Nephron (organoid): ENCODE data around the gene AR.

Source experiments
- H3K27ac Mint-ChIP-seq, 3 experiments: 2 replicates each; pipeline ENCODE4 v1.8.0; 2020; ENCODE audit warnings: mixed read lengths in 3 of 3, mild to moderate bottlenecking in 2 of 3, moderate library complexity in 1 of 3
- H3K27me3 Mint-ChIP-seq: 2 replicates; pipeline ENCODE4 v1.8.0; 2021; ENCODE audit warnings: low read depth, mild to moderate bottlenecking, moderate library complexity, mixed read lengths
- H3K36me3 Mint-ChIP-seq: 2 replicates; pipeline ENCODE4 v1.8.0; 2020; ENCODE audit warnings: low read depth, mixed read lengths
- H3K4me1 Mint-ChIP-seq: 2 replicates; pipeline ENCODE4 v1.8.0; 2020; ENCODE audit warnings: mixed read lengths
- H3K4me3 Mint-ChIP-seq, 3 experiments: 2 replicates each; pipeline ENCODE4 v1.8.0; 2020; ENCODE audit warnings: mild to moderate bottlenecking in 3 of 3, mixed read lengths in 3 of 3, moderate library complexity in 2 of 3
- H3K9me3 Mint-ChIP-seq: 2 replicates; pipeline ENCODE4 v1.8.0; 2020; ENCODE audit warnings: mixed read lengths
- TF ChIP-seq, protein P1 (sequence below), 3 experiments: fragments of 200-600 bp; sonication (generic); IDR thresholded peaks; one replicate each; pipeline ENCODE4 v1.5.0; 2021; ENCODE audit warnings: antibody characterized with exemption in 3 of 3; ENCODE audit not compliant: unreplicated experiment in 3 of 3

AR gene

DNA sequence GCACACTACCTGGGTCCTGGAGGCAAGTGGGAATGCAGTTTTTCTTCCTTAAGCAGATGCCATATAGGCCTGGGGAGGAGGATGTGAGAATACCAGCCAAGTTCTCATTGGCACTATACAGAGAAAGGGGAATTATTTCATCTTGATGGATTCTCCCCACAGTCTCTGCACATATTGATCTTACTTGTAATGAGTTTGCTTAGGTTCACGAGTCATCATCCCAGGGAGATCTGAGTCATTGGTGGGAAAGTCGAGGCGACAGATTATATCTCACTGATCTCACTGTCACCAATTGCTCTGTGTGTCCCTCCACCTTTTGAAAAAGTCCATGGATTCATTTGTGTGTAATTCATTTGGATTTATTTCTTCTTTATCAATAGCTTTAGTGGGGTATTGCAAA is 156.8 kb downstream of the AR start:
- Mint-ChIP-seq H3K27ac (no peak overlapping the region), H3K36me3 (no peaks in the 10 kb centered on the region), H3K4me1 (peaks cover 14% of the 10 kb centered on the region), H3K4me3 (no peak overlapping the region), H3K9me3 (peaks cover 2% of the 10 kb centered on the region), H3K27me3 (no peaks in the 10 kb centered on the region)
- TF ChIP-seq, protein P1, sequence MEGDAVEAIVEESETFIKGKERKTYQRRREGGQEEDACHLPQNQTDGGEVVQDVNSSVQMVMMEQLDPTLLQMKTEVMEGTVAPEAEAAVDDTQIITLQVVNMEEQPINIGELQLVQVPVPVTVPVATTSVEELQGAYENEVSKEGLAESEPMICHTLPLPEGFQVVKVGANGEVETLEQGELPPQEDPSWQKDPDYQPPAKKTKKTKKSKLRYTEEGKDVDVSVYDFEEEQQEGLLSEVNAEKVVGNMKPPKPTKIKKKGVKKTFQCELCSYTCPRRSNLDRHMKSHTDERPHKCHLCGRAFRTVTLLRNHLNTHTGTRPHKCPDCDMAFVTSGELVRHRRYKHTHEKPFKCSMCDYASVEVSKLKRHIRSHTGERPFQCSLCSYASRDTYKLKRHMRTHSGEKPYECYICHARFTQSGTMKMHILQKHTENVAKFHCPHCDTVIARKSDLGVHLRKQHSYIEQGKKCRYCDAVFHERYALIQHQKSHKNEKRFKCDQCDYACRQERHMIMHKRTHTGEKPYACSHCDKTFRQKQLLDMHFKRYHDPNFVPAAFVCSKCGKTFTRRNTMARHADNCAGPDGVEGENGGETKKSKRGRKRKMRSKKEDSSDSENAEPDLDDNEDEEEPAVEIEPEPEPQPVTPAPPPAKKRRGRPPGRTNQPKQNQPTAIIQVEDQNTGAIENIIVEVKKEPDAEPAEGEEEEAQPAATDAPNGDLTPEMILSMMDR (IDR thresholded peaks at IDR 0.05; ENCODE audit: unreplicated experiment in 3 of 3): no peak

DNA sequence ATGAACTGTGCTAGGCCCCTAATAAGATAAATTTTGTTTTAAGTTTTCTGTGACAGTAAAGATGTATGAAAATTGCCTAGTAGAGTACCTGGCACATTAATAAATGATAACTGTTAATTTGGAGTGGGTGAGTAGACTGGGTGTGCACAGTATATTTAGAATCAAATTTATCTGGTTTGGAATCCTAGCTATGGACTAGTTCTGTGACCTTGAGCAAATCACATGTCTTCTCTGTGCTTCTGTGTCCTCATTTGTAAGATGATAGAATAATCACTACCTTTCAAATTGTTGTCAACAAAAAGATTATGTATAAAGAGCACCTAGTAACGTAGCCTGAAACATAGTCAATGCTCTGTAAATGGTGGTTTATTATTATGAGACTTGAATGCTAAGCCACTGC is 170.2 kb downstream of the AR start:
- TF ChIP-seq, protein P1 (IDR thresholded peaks at IDR 0.05; ENCODE audit: unreplicated experiment in 3 of 3): no peak
- H3K9me3 Mint-ChIP-seq: peaks cover 22% of the 10 kb centered on the region
- H3K4me3 Mint-ChIP-seq: no peak overlapping the region
- H3K4me1 Mint-ChIP-seq: no peaks in the 10 kb centered on the region
- H3K36me3 Mint-ChIP-seq: peaks cover 11% of the 10 kb centered on the region
- no peaks in the 10 kb centered on the region for H3K27me3 Mint-ChIP-seq
- no peak overlapping the region for H3K27ac Mint-ChIP-seq

DNA sequence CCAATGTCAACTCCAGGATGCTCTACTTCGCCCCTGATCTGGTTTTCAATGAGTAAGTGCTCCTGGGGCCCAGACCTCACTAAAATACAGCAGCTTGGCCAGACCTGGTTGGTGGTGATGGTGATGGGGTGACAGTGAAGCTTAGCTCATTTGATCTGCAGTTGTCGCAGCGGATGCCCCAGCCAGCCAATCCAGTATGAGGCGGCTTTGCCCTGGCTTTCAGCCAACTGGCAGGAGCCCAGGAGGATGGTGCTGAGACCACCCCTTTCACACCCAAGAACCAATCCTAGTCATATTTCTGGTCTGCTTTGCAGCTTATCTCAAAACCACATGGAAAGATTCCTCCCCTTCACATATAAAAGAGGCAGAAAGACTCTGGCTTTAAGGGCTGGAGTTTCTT is 173.8 kb downstream of the AR start:
- Mint-ChIP-seq H3K4me3 (no peak overlapping the region), H3K4me1 (peaks cover 6% of the 10 kb centered on the region), H3K9me3 (peaks cover 12% of the 10 kb centered on the region), H3K27ac (no peak overlapping the region), H3K27me3 (no peaks in the 10 kb centered on the region), H3K36me3 (no peaks in the 10 kb centered on the region)
- TF ChIP-seq, protein P1 (IDR thresholded peaks at IDR 0.05; ENCODE audit: unreplicated experiment in 3 of 3): no peak

DNA sequence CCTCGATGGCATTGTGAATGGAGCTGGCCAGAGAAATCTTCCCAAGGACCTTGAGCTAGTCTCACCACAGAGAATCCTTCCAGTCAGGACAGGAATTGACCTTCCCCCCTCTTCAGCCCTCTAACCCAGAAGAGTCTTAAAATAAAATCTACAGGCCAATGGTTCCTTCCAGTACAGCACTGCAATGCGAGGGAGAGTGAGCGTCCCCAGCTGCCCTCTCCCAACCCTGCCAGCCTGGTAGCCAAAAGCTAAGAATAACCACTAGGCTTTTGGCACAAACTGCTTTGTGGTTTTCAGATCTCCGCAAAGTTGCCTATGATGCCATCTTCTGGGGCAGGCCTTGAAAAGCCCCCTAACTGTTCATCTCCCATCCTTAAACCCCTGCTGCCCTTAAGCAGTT is 175.1 kb downstream of the AR start:
- Mint-ChIP-seq H3K9me3 (peaks cover 12% of the 10 kb centered on the region), H3K36me3 (no peaks in the 10 kb centered on the region), H3K4me1 (peaks cover 14% of the 10 kb centered on the region), H3K27ac (no peak overlapping the region), H3K27me3 (no peaks in the 10 kb centered on the region), H3K4me3 (no peak overlapping the region)
- TF ChIP-seq, protein P1 (IDR thresholded peaks at IDR 0.05; ENCODE audit: unreplicated experiment in 3 of 3): no peak

DNA sequence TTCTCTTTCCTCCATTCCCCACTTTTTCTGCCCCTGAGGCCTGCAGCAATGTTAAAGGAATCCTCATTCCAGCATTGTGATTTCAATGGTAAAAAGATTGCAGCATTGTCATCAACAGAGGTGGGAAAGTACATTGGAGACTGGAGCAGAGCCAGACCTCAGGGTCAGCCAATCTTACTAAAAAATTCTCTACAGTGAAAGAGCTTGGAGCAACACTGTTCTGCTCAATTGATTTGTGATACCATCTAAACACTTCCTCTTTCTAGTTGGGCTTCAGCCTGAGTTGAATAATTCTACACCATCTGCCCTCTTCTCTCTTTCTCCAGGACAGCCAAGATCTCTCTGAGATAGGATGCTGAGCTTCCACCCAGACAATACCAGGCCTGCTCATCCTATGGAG is 176.5 kb downstream of the AR start:
- Mint-ChIP-seq H3K4me3 (no peak overlapping the region), H3K9me3 (peaks cover 12% of the 10 kb centered on the region), H3K36me3 (no peaks in the 10 kb centered on the region), H3K27ac (no peak overlapping the region), H3K27me3 (no peaks in the 10 kb centered on the region), H3K4me1 (peaks cover 14% of the 10 kb centered on the region)
- TF ChIP-seq, protein P1 (IDR thresholded peaks at IDR 0.05; ENCODE audit: unreplicated experiment in 3 of 3): no peak

DNA sequence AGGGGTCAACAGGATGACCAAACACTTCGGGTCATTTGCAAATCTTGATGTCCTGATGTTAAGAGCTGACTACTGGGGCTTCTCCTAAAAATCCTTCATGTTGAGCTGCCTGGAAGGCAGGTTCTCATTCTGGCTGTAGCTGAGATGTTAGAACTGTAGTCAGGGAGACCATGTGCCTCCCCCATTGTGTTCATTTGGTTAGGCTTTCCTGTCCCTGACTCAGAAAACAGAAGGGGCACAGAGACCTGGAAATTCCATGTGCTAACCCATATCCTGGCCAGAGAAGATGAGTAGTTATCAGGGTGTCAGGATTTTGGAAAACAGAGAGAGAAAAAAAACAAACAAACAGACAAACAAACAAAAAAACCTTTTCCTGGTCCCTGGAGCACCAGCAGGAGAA is 177.5 kb downstream of the AR start:
- Mint-ChIP-seq H3K27ac (no peak overlapping the region), H3K4me1 (peaks cover 18% of the 10 kb centered on the region), H3K4me3 (no peak overlapping the region), H3K27me3 (no peaks in the 10 kb centered on the region), H3K36me3 (no peaks in the 10 kb centered on the region), H3K9me3 (peaks cover 9% of the 10 kb centered on the region)
- TF ChIP-seq, protein P1 (IDR thresholded peaks at IDR 0.05; ENCODE audit: unreplicated experiment in 3 of 3): no peak
